Heart left ventricle (tissue), 16 donors: ENCODE measurements around the gene FAM20C. TPM values are rescaled to one million over a fixed set of nuclear protein-coding genes. Genes with fewer than 3 reads are reported as not detected.

Source experiments
- ATAC-seq, 4 donors: fragments of 200-7000 bp; cut with Tn5 transposase; one replicate each; pipeline ENCODE4 v1.9.1; 2020 to 2022; ENCODE audit warnings: moderate library complexity in 4 of 4, mild to moderate bottlenecking in 3 of 4, moderate number of reproducible peaks in 1 of 4
- DNase-seq, 5 donors: peaks; one replicate each; pipeline ENCODE4 v3.0.0-alpha.2; 2020
- H3K27ac ChIP-seq, 12 donors: fragments of 200-600 bp; sonication (generic) in 4 of 12; one replicate each; pipeline versions ENCODE4 v1.5.0 to v1.8.0; 2016 to 2022; ENCODE audit warnings: mild to moderate bottlenecking in 2 of 12
- H3K27me3 ChIP-seq, 9 donors: fragments of 200-600 bp; sonication (generic) in 2 of 9; one replicate each; pipeline versions ENCODE4 v1.5.1 to v1.8.0; 2016 to 2022; ENCODE audit warnings: mild to moderate bottlenecking in 3 of 9
- H3K36me3 ChIP-seq, 9 donors: fragments of 200-600 bp; sonication (generic) in 2 of 9; one replicate each; pipeline versions ENCODE4 v1.5.0 to v1.8.0; 2018 to 2022; ENCODE audit warnings: mild to moderate bottlenecking in 2 of 9
- H3K4me1 ChIP-seq, 12 donors: fragments of 200-600 bp; sonication (generic) in 4 of 12; one replicate each; pipeline versions ENCODE4 v1.5.0 to v1.8.0; 2016 to 2022; ENCODE audit warnings: mild to moderate bottlenecking in 3 of 12
- H3K4me3 ChIP-seq, 12 donors: fragments of 200-600 bp; sonication (generic) in 4 of 12; one replicate each; pipeline versions ENCODE4 v1.5.0 to v1.8.0; 2017 to 2022; ENCODE audit warnings: mild to moderate bottlenecking in 9 of 12, moderate library complexity in 4 of 12
- H3K9me3 ChIP-seq, 12 donors: fragments of 200-600 bp; sonication (generic) in 4 of 12; one replicate each; pipeline versions ENCODE4 v1.5.0 to v1.8.0; 2016 to 2022; ENCODE audit warnings: mild to moderate bottlenecking in 1 of 12
- POLR2A ChIP-seq, 2 donors: fragments of 450-650 bp; IDR thresholded peaks; one replicate each; pipeline ENCODE4 v1.6.1; 2017; ENCODE audit warnings: antibody characterized with exemption in 2 of 2, mild to moderate bottlenecking in 2 of 2, moderate library complexity in 2 of 2
- WGBS, 4 donors: extraction: QIAGEN DNeasy Blood & Tissue Kit in 2 of 4; methylation state at CpG; one replicate each; pipeline versions ENCODE4 v1.1.5 to v1.1.7; 2013 to 2018; 5-methylcytosine and 5-hydroxymethylcytosine counted together
- intact Hi-C, 10 donors: fragments of 100-400 bp; cut with DNase I; formaldehyde crosslinking; loops; one replicate each; pipeline versions ENCODE4 v1.11.1 to v1.14.2; 2022
- polyA plus RNA-seq, 2 donors: library from polyadenylated mRNA; stranded (reverse); fragments of 200-250 nt; gene quantifications; one replicate each; pipeline ENCODE4 v1.2.3, GENCODE V29; 2013
- total RNA-seq, 9 donors: library from RNA; depleted of rRNA in 2 of 9; stranded (reverse); fragments of >200 nt in 2 of 9; fragmentation: NEBNext Ultra II Directional in 3 of 9; extraction: Animal tissue kit (Norgen Biotek cat#: 25700) in 3 of 9; gene quantifications; one replicate each; pipeline versions ENCODE4 v1.1.0 to v1.2.4, GENCODE V29; 2016 to 2023
- TF ChIP-seq, protein P1 (sequence below), 12 donors: fragments of 200-600 bp; sonication (generic) in 4 of 12; IDR thresholded peaks; one replicate each; pipeline versions ENCODE4 v1.5.0 to v1.8.0; 2018 to 2022; ENCODE audit warnings: antibody characterized with exemption in 12 of 12, mild to moderate bottlenecking in 5 of 12
- donor health status: ischemic (EF 13 %, LVEDD 7.1; RV severe dilation, severe dysfunction).
- donor health status: healthy with polysubstance abuse.
- donor health status: DM: no; HTN: yes; CAD: no.
- donor health status: DM: no; HTN: no; CAD: no.
- donor health status: ischemic (EF 25% LVEDD 6.9; RV normal size, moderate dysfunction).
- donor health status: ischemic (EF 25% LVEDD 5.7; RV mildly dilated, moderate dysfunction).
- donor health status: healthy.
- donor health status: DM: yes; HTN: yes; CAD: no.
- donor health status: ischemic (EF 35%, LVEDD 5.7; RV mildly dilated, moderate dysfunction).
- donor health status: nonischemic (EF 11% LVEDD 7.7; RV severe dilation, severe dysfunction).
- donor health status: DM: yes; HTN: yes; CAD: no.
- donor health status: PGD.
- donor health status: ischemic (EF 29% LVEDD 5.4; RV normal size, mild dysfunction).
- donor health status: nonischemic (EF 23%, LVEDD 6.1; RV moderate dilation, normal function).

FAM20C gene
- total and polyA plus RNA-seq, 11 donors, result 11.1 to 52.0 (median 21.0) TPM

DNA sequence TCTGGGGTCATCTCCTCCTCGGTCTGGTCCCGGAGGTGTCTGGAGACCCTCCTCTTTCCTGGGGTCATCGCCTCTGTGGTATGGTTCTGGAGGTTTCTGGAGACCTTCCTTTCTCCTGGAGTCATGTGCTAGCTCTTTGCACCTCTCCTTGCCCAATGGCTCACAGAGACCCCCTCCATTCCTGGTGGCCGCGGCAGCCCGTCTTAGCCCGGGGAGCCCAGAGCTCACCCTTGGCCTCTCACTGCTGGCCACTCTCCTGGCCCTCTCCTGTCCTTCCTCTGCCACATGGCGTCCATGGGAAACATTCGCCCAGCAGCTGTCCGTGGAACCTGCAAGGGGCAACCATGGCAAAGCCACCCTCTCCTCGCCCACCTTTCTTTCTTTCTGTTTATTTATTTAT is 77.3 kb downstream of the FAM20C start:
- TF ChIP-seq POLR2A (IDR thresholded peaks at IDR 0.05), result no peak
- TF ChIP-seq, protein P1, sequence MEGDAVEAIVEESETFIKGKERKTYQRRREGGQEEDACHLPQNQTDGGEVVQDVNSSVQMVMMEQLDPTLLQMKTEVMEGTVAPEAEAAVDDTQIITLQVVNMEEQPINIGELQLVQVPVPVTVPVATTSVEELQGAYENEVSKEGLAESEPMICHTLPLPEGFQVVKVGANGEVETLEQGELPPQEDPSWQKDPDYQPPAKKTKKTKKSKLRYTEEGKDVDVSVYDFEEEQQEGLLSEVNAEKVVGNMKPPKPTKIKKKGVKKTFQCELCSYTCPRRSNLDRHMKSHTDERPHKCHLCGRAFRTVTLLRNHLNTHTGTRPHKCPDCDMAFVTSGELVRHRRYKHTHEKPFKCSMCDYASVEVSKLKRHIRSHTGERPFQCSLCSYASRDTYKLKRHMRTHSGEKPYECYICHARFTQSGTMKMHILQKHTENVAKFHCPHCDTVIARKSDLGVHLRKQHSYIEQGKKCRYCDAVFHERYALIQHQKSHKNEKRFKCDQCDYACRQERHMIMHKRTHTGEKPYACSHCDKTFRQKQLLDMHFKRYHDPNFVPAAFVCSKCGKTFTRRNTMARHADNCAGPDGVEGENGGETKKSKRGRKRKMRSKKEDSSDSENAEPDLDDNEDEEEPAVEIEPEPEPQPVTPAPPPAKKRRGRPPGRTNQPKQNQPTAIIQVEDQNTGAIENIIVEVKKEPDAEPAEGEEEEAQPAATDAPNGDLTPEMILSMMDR (IDR thresholded peaks at IDR 0.05), result no peak
- intact Hi-C loops, result no loop called here
- ATAC-seq, result no peak
- DNase-seq, result peak in 3 of 5 donors; percentile 8 to 34 (median 8)
- Histone ChIP-seq H3K27me3 (no peaks in the 10 kb centered on the region), H3K27ac (no peak overlapping the region), H3K9me3 (peaks cover 0 to 22% (median 6%) of the 10 kb centered on the region in 12 donors), H3K36me3 (no peaks in the 10 kb centered on the region), H3K4me3 (no peak overlapping the region), H3K4me1 (no peaks in the 10 kb centered on the region)
- WGBS, 4 donors, result 84 to 89% (median 85%) methylated on average over 10 to 11 of the region's 11 CpGs

DNA sequence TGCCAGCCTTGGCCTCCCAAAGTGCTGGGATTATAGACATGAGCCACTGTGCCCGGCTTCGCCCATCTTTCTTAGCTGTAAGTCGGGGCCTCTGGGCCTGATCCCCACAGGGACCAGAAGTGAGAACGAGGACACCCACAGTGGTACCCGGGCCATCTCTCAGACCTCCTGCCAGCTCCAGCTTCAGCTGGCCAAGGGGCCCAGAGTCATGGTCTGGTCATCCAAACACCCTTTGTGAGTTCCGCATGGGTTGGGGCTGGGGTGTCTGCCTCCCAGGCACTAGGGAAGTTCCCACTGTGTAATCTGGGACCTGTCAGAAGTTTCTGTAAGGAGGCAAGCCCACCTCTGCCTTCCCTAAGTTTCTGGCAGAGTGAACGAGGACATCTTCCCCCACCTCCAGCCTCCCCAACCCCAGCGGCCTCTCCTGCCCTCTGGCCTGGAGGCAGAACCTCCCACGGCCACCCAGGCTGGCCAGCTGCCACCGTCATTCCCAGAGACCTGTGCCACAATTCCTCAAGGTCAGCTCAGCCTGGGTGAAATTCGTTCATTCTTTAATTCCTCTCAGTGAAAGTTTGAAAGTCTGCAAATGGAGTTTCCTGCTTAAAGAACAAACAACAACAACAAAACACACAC is 78.1 kb downstream of the FAM20C start:
- no peak for TF ChIP-seq POLR2A (IDR thresholded peaks at IDR 0.05)
- TF ChIP-seq, protein P1 (IDR thresholded peaks at IDR 0.05), result no peak
- no peaks in the 10 kb centered on the region for H3K36me3 ChIP-seq
- no peak overlapping the region for H3K4me3 ChIP-seq
- WGBS, 4 donors, result 64 to 80% (median 77%) methylated on average over 5 to 11 of the region's 11 CpGs
- no peaks in the 10 kb centered on the region for H3K4me1 ChIP-seq
- ATAC-seq (no peak), DNase-seq (peak in 3 of 5 donors; percentile 7 to 41 (median 10))
- no peaks in the 10 kb centered on the region for H3K27me3 ChIP-seq
- H3K9me3 ChIP-seq, result peaks cover 0 to 22% (median 6%) of the 10 kb centered on the region in 12 donors
- H3K27ac ChIP-seq, result no peak overlapping the region
- intact Hi-C loops, result no loop called here

DNA sequence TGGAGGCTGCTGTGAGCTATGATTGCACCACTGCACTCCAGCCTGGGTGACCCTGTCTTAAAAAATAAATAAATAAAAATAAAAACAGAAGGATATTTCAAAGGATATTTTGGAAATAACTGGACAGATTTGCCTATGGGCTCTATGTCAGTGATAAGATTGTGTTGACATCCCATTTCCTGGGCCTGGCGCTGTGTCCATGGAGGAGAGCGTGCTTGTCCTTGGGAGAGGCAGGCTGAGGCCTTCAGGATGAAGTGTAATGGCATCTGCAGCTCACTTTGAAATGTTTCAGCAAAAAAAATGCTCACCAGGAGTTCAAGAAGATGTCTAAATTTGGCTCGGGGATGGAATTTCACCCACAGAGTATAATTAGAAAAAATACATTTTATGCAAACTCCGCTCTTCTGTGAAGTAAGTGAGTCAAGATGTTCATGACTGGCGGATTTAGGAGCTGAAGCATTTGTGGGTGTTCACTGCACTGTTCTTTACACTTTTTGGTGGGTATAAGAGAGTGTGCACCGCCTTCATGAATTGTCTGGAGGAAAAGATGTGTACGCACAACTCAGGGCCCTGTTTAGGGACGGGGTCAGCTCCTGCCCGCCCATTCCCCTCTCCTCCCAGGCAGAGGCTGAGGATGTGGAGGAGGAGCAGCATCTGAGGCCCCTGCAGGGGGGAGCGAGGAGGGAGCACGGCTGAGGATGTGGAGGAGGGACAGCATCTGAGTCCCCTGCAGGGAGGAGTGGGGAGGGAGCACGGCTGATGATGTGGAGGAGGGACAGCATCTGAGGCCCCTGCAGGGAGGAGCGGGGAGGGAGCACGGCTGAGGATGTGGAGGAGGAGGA is 79.1 kb downstream of the FAM20C start:
- no peaks in the 10 kb centered on the region for H3K27me3 ChIP-seq
- WGBS, 4 donors, result 80 to 83% (median 81%) methylated on average over 14 of the region's 14 CpGs
- TF ChIP-seq, protein P1 (IDR thresholded peaks at IDR 0.05), result no peak
- no peak for TF ChIP-seq POLR2A (IDR thresholded peaks at IDR 0.05)
- no peak overlapping the region for H3K27ac ChIP-seq
- peaks cover 0 to 22% (median 6%) of the 10 kb centered on the region in 12 donors for H3K9me3 ChIP-seq
- H3K36me3 ChIP-seq, result no peaks in the 10 kb centered on the region
- H3K4me3 ChIP-seq, result no peak overlapping the region
- intact Hi-C loops, result no loop called here
- no peaks in the 10 kb centered on the region for H3K4me1 ChIP-seq
- peak in 2 of 5 donors; percentile 13 to 33 for DNase-seq
- ATAC-seq, result no peak

DNA sequence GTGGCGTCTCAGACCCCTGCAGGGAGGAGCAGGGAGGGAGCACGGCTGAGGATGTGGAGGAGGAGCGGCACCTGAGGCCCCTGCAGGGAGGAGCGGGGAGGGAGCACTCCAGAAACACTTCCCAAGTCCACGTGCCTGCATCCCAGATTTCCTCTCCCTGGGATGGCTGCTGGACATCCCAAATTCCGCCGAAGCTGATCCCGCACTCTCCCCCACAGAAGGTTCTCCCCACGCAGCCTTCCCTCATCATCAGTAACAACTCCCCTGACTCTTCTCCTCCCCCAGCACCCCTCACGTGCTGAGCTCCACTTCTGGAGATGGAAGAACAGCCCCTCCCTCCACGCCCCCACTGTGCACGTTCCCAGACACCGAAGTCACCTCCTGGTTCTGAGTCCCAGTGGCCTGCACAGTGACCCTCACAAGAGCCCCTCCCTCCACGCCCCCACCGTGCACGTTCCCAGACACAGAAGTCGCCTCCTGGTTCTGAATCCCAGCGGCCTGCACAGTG is 79.8 kb downstream of the FAM20C start:
- Histone ChIP-seq H3K36me3 (no peaks in the 10 kb centered on the region), H3K27ac (no peak overlapping the region), H3K4me3 (no peak overlapping the region), H3K4me1 (no peaks in the 10 kb centered on the region), H3K27me3 (no peaks in the 10 kb centered on the region), H3K9me3 (peaks cover 0 to 26% (median 6%) of the 10 kb centered on the region in 12 donors)
- intact Hi-C loops, result no loop called here
- WGBS, 4 donors, result 82 to 88% (median 84%) methylated on average over 18 of the region's 18 CpGs
- ATAC-seq (no peak), DNase-seq (peak in 2 of 5 donors; percentile 14 to 21)
- no peak for TF ChIP-seq POLR2A (IDR thresholded peaks at IDR 0.05)
- TF ChIP-seq, protein P1 (IDR thresholded peaks at IDR 0.05), result no peak
